ENCODE results near the gene AURKB. TPM values are rescaled to one million over a fixed set of nuclear protein-coding genes. Genes with fewer than 3 reads are reported as not detected.
"Not testable (repeated sequence)": the region's sequence is repeated elsewhere in the genome, so short reads cannot be mapped to it uniquely, and the experiment has no call there.

Gene AURKB
- total RNA-seq, 1 experiment from 2014 or later = 209 TPM

DNA sequence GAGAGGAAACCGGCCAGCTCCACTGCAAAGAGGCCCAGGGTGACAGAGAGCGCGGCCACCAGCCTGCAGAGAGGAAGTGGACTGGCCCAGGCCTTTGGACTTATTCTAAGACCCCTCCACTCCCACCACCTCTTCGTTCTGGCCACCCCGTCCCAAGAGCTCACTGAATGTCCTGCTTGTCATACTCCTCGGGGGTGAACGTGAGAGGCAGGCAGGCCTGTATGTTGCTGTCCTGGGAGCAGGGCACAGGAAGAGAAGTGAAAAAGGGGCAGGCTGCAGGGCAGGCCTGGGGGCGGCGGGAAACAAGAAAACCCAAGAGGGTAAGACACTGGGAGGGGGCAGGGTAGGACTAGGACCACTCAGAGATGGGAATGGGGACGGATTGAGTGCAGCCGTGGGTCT, 34.6 kb downstream of the AURKB start:
- no peaks in the 10 kb centered on the region for H3K9me3 ChIP-seq (ENCODE audit: low read depth, low read length, poor library complexity, severe bottlenecking)
- ChIA-PET POLR2A (ENCODE audit: low non-redundant PET) (interaction anchor here (0.5 kb wide), 1 partner anchor 56 kb away, joined by 3 read pairs; no protein-coding TSS in a partner anchor), CTCF (interaction anchor here (0.5 kb wide), 1 partner anchor 516 kb away, joined by 6 read pairs; no protein-coding TSS in a partner anchor)
- no peaks in the 10 kb centered on the region for H3K27me3 ChIP-seq (replicated peaks; ENCODE audit: insufficient read depth, low read depth, low read length, poor library complexity)
- peaks cover 18% of the 10 kb centered on the region for H3K4me1 ChIP-seq (ENCODE audit: insufficient read depth, low read length, poor library complexity, severe bottlenecking)
- no peak for DNase-seq (ENCODE audit: low spot score)
- BruUV-seq (replicated peaks) = no TSS peak
- TF ChIP-seq, protein P1, sequence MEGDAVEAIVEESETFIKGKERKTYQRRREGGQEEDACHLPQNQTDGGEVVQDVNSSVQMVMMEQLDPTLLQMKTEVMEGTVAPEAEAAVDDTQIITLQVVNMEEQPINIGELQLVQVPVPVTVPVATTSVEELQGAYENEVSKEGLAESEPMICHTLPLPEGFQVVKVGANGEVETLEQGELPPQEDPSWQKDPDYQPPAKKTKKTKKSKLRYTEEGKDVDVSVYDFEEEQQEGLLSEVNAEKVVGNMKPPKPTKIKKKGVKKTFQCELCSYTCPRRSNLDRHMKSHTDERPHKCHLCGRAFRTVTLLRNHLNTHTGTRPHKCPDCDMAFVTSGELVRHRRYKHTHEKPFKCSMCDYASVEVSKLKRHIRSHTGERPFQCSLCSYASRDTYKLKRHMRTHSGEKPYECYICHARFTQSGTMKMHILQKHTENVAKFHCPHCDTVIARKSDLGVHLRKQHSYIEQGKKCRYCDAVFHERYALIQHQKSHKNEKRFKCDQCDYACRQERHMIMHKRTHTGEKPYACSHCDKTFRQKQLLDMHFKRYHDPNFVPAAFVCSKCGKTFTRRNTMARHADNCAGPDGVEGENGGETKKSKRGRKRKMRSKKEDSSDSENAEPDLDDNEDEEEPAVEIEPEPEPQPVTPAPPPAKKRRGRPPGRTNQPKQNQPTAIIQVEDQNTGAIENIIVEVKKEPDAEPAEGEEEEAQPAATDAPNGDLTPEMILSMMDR (conservative IDR thresholded peaks at IDR 0.05; ENCODE audit: low read depth, low read length) = no peak
- no peak for TF ChIP-seq EZH2 (IDR thresholded peaks at IDR 0.05; ENCODE audit: borderline replicate concordance, low read depth, low read length, poor library complexity, severe bottlenecking)
- peak overlapping the region; percentile 57 for H3K4me3 ChIP-seq (ENCODE audit: low read depth, low read length, poor library complexity, severe bottlenecking)
- H3K27ac ChIP-seq (ENCODE audit: low read depth, low read length, poor library complexity, severe bottlenecking) = peak overlapping the region; percentile 70
- no peaks in the 10 kb centered on the region for H3K36me3 ChIP-seq (ENCODE audit: insufficient read depth, low read length, poor library complexity, severe bottlenecking)
- intact Hi-C loops (cut with micrococcal nuclease; ENCODE audit: unreplicated experiment) = no loop called here

DNA sequence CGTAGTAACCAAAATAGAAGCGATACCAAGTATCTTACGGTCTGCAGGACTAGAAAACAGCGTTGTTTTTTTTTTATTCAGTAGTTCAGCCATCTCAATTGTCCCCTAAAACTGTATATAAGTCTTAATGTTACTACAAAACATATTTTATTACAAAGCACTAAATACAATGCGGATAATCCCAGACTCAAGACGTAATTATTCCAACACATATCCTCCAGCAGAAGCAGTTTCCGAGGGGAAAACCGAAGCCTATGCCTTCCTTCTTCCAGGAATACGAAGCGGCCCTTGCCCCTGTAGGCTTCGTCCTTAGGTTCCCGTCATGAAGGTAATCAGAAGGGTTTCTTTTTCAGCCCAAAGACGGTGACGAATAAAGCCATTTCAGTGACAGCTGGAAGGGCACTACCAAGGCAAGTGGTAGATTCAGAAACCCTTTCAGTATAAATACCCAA, 36.5 kb downstream of the AURKB start:
- TF ChIP-seq, protein P1 (conservative IDR thresholded peaks at IDR 0.05; ENCODE audit: low read depth, low read length) = no peak
- TF ChIP-seq EZH2 (IDR thresholded peaks at IDR 0.05; ENCODE audit: borderline replicate concordance, low read depth, low read length, poor library complexity, severe bottlenecking) = no peak
- Histone ChIP-seq H3K27ac (ENCODE audit: low read depth, low read length, poor library complexity, severe bottlenecking) (peak overlapping the region; percentile 98), H3K4me3 (ENCODE audit: low read depth, low read length, poor library complexity, severe bottlenecking) (peak overlapping the region; percentile 44), H3K4me1 (ENCODE audit: insufficient read depth, low read length, poor library complexity, severe bottlenecking) (peaks cover 18% of the 10 kb centered on the region), H3K9me3 (ENCODE audit: low read depth, low read length, poor library complexity, severe bottlenecking) (no peaks in the 10 kb centered on the region), H3K36me3 (ENCODE audit: insufficient read depth, low read length, poor library complexity, severe bottlenecking) (no peaks in the 10 kb centered on the region), H3K27me3 (replicated peaks; ENCODE audit: insufficient read depth, low read depth, low read length, poor library complexity) (no peaks in the 10 kb centered on the region)
- CTCF ChIA-PET = interaction anchor here (1.0 kb wide), 2 partner anchors 15 to 55 kb away, joined by 3 to 4 read pairs; no protein-coding TSS in a partner anchor
- intact Hi-C loops (cut with micrococcal nuclease; ENCODE audit: unreplicated experiment) = loop anchor here (1.0 kb wide), 1 partner anchor 20 kb away; no protein-coding TSS in a partner anchor
- POLR2A ChIA-PET (ENCODE audit: low non-redundant PET) = interaction anchor here (0.6 to 1.2 kb wide), 4 partner anchors 10 to 619 kb away, joined by 3 to 12 read pairs (median 4); no protein-coding TSS in a partner anchor
- no TSS peak for BruUV-seq (replicated peaks)
- DNase-seq (ENCODE audit: low spot score) = no peak

DNA sequence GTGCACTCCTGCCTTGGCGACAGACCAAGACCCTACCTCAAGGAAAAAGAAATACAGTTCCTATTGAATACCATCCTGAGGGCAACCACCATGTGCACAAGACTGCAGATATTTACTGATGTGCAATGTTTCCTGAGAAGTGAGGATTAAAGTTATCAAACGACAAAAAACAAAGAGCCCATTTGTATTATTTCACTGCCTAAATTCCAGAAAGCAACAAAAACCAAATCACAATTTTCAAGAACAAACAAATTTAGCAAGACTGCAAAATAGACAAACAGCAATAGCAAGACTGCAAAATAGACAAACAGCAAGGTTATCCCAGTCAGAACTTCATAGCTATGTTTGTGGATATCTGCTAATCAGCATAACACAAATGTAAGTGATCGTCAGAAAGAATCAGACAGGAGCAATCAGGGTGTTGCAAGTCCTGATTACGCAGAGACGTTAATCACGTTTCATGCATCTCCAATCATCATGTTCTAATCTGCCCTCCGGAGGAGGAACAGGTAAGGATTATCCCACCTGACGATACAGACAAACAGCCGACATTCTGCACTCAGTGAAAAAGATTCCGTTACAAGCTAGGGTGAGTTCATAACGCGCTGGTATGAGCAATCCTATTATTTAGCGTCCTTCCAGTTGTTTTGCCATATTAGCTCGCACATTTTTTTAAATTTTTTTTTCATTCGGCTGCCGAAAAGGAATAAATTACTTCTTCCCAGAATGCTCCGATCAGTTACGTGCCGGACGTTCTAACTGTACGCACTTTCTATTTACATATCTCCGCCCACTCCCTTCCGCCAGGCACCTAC, 37.1 kb downstream of the AURKB start:
- Histone ChIP-seq H3K4me3 (ENCODE audit: low read depth, low read length, poor library complexity, severe bottlenecking) (peak overlapping the region; percentile 44), H3K27ac (ENCODE audit: low read depth, low read length, poor library complexity, severe bottlenecking) (peak overlapping the region; percentile 98), H3K27me3 (replicated peaks; ENCODE audit: insufficient read depth, low read depth, low read length, poor library complexity) (no peaks in the 10 kb centered on the region), H3K36me3 (ENCODE audit: insufficient read depth, low read length, poor library complexity, severe bottlenecking) (no peaks in the 10 kb centered on the region), H3K4me1 (ENCODE audit: insufficient read depth, low read length, poor library complexity, severe bottlenecking) (peaks cover 18% of the 10 kb centered on the region), H3K9me3 (ENCODE audit: low read depth, low read length, poor library complexity, severe bottlenecking) (no peaks in the 10 kb centered on the region)
- CTCF ChIA-PET = interaction anchor here (1.0 kb wide), 2 partner anchors 15 to 54 kb away, joined by 3 to 4 read pairs; no protein-coding TSS in a partner anchor
- TSS peak; percentile 98 for BruUV-seq (replicated peaks)
- intact Hi-C loops (cut with micrococcal nuclease; ENCODE audit: unreplicated experiment) = loop anchor here (1.0 kb wide), 1 partner anchor 19 kb away; no protein-coding TSS in a partner anchor
- DNase-seq (ENCODE audit: low spot score) = peak; percentile 96
- no peak for TF ChIP-seq EZH2 (IDR thresholded peaks at IDR 0.05; ENCODE audit: borderline replicate concordance, low read depth, low read length, poor library complexity, severe bottlenecking)
- TF ChIP-seq, protein P1 (conservative IDR thresholded peaks at IDR 0.05; ENCODE audit: low read depth, low read length) = no peak
- POLR2A ChIA-PET (ENCODE audit: low non-redundant PET) = interaction anchor here (0.6 to 1.2 kb wide), 10 partner anchors 9 to 619 kb away, joined by 3 to 12 read pairs (median 6); partner anchors contain the start of genes BORCS6 and PER1

DNA sequence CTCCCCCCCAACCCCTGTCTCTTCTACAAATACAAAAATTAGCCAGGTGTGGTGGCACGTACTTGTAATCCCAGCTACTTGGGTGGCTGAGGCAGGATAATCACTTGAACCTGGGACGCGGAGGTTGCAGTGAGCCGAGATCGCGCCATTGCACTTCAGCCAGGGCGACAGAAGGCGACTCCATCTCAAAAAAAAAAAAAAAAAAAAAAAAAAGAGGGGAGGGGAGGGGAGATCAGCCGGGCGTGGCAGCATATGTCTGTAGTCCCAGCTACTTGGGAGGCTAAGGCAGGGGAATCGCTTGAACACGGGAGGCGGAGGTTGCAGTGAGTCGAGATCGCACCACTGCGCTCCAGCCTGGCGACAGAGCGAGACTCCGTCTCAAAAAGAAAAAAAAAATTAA, 40.2 kb downstream of the AURKB start:
- CTCF ChIA-PET; intact Hi-C loops (cut with micrococcal nuclease; ENCODE audit: unreplicated experiment); H3K9me3 ChIP-seq (ENCODE audit: low read depth, low read length, poor library complexity, severe bottlenecking); H3K36me3 ChIP-seq (ENCODE audit: insufficient read depth, low read length, poor library complexity, severe bottlenecking); BruUV-seq (replicated peaks); H3K4me3 ChIP-seq (ENCODE audit: low read depth, low read length, poor library complexity, severe bottlenecking); POLR2A ChIA-PET (ENCODE audit: low non-redundant PET); H3K27ac ChIP-seq (ENCODE audit: low read depth, low read length, poor library complexity, severe bottlenecking); DNase-seq (ENCODE audit: low spot score); H3K27me3 ChIP-seq (replicated peaks; ENCODE audit: insufficient read depth, low read depth, low read length, poor library complexity): not testable (repeated sequence)
- peaks cover 14% of the 10 kb centered on the region for H3K4me1 ChIP-seq (ENCODE audit: insufficient read depth, low read length, poor library complexity, severe bottlenecking)

Data from A673 (cell line).